SK-N-SH treated with all-trans-retinoic acid at 6 μM for 48 hours (cell line): ENCODE data around the gene OCLN.

ENCODE experiments used
- ATAC-seq: fragments of 200-7000 bp; cut with Tn5 transposase; 3 replicates; pipeline ENCODE4 v1.9.1; 2020; ENCODE audit warnings: mild to moderate bottlenecking, moderate library complexity
- ARNTL ChIP-seq: fragments of 450-650 bp; formaldehyde crosslinking; IDR thresholded peaks from 2 replicates; pipeline ENCODE4 v1.5.0; 2020; ENCODE audit warnings: low read depth, mild to moderate bottlenecking, moderate library complexity, borderline replicate concordance
- CSDC2 ChIP-seq: fragments of 250-450 bp; sonication (Bioruptor Pico); IDR thresholded peaks from 2 replicates; pipeline ENCODE4 v1.5.0; 2020; ENCODE audit warnings: mild to moderate bottlenecking, moderate library complexity
- CSRNP3 ChIP-seq: fragments of 250-450 bp; sonication (Bioruptor Pico); IDR thresholded peaks from 2 replicates; pipeline ENCODE4 v1.5.1; 2021; ENCODE audit warnings: mild to moderate bottlenecking, moderate library complexity
- ESRRG ChIP-seq: fragments of 250-450 bp; sonication (Bioruptor Pico); IDR thresholded peaks from 2 replicates; pipeline ENCODE4 v1.6.1; 2021; ENCODE audit warnings: mild to moderate bottlenecking
- GLIS3 ChIP-seq: fragments of 250-450 bp; sonication (Bioruptor Pico); IDR thresholded peaks from 2 replicates; pipeline ENCODE4 v1.5.0; 2020; ENCODE audit warnings: mild to moderate bottlenecking, moderate library complexity
- ISL1 ChIP-seq: fragments of 250-450 bp; sonication (Bioruptor Pico); IDR thresholded peaks from 2 replicates; pipeline ENCODE4 v2.1.2; 2022; ENCODE audit warnings: mild to moderate bottlenecking, moderate library complexity
- PATZ1 ChIP-seq: fragments of 250-450 bp; sonication (Bioruptor Pico); IDR thresholded peaks from 2 replicates; pipeline ENCODE4 v1.8.0; 2020; ENCODE audit warnings: mild to moderate bottlenecking, moderate library complexity, borderline replicate concordance
- POU6F1 ChIP-seq: fragments of 250-450 bp; sonication (Bioruptor Pico); IDR thresholded peaks from 2 replicates; pipeline ENCODE4 v1.8.0; 2021; ENCODE audit warnings: low read depth, mild to moderate bottlenecking, moderate library complexity, borderline replicate concordance
- PPARA ChIP-seq: fragments of 250-450 bp; sonication (Bioruptor Pico); IDR thresholded peaks from 2 replicates; pipeline ENCODE4 v1.5.0; 2020; ENCODE audit warnings: mild to moderate bottlenecking, borderline replicate concordance
- RARB ChIP-seq: fragments of 250-450 bp; sonication (Bioruptor Pico); IDR thresholded peaks from 2 replicates; pipeline ENCODE4 v1.8.0; 2021; ENCODE audit warnings: mild to moderate bottlenecking, moderate library complexity
- SNAI2 ChIP-seq: fragments of 250-450 bp; sonication (Bioruptor Pico); IDR thresholded peaks from 2 replicates; pipeline ENCODE4 v1.5.0; 2020; ENCODE audit warnings: mild to moderate bottlenecking, moderate library complexity
- TOX ChIP-seq: fragments of 250-450 bp; sonication (Bioruptor Pico); IDR thresholded peaks from 2 replicates; pipeline ENCODE4 v1.8.0; 2021; ENCODE audit warnings: mild to moderate bottlenecking, moderate library complexity, borderline replicate concordance
- TSHZ2 ChIP-seq: fragments of 250-450 bp; sonication (Bioruptor Pico); IDR thresholded peaks from 2 replicates; pipeline ENCODE4 v1.5.0; 2020; ENCODE audit warnings: mild to moderate bottlenecking, moderate library complexity
- ZC3H10 ChIP-seq: fragments of 250-450 bp; sonication (Bioruptor Pico); IDR thresholded peaks from 2 replicates; pipeline ENCODE4 v1.5.1; 2021; ENCODE audit warnings: mild to moderate bottlenecking, moderate library complexity
- ZFP3 ChIP-seq: fragments of 250-450 bp; sonication (Bioruptor Pico); IDR thresholded peaks from 2 replicates; pipeline ENCODE4 v1.5.0; 2020; ENCODE audit warnings: mild to moderate bottlenecking, moderate library complexity
- ZFP30 ChIP-seq: fragments of 450-650 bp; formaldehyde crosslinking; IDR thresholded peaks from 2 replicates; pipeline ENCODE4 v1.5.0; 2022; ENCODE audit warnings: mild to moderate bottlenecking, moderate library complexity
- ZNF70 ChIP-seq: fragments of 450-650 bp; formaldehyde crosslinking; IDR thresholded peaks from 2 replicates; pipeline ENCODE4 v1.5.0; 2020; ENCODE audit warnings: mild to moderate bottlenecking, moderate library complexity
- ZNF8 ChIP-seq: fragments of 450-650 bp; formaldehyde crosslinking; IDR thresholded peaks from 2 replicates; pipeline ENCODE4 v1.5.0; 2020; ENCODE audit warnings: mild to moderate bottlenecking, moderate library complexity

Gene OCLN

GRCh38 chr5:69527128-69527770, 34.7 kb downstream of the OCLN start:
- no peak for ATAC-seq
- TF ChIP-seq ZFP30 (CRISPR knock-in tag), result no peak
- TF ChIP-seq PPARA (CRISPR knock-in tag), result no peak
- no peak for TF ChIP-seq POU6F1 (CRISPR knock-in tag)
- TF ChIP-seq ZC3H10 (CRISPR knock-in tag), result no peak
- no peak for TF ChIP-seq ZNF70
- no peak for TF ChIP-seq ISL1 (CRISPR knock-in tag)
- no peak for TF ChIP-seq ESRRG (CRISPR knock-in tag)
- no peak for TF ChIP-seq SNAI2
- no peak for TF ChIP-seq ZFP3
- TF ChIP-seq ARNTL (CRISPR knock-in tag), result no peak
- TF ChIP-seq GLIS3 (CRISPR knock-in tag), result no peak

GRCh38 chr5:69528035-69528434, 35.4 kb downstream of the OCLN start:
- TF ChIP-seq POU6F1 (CRISPR knock-in tag) (no peak), CSDC2 (no peak), PATZ1 (CRISPR knock-in tag) (no peak)
- TF ChIP-seq, all 23 proteins: peak for 0
- no peak for ATAC-seq

GRCh38 chr5:69528609-69529008, 36.0 kb downstream of the OCLN start:
- no peak for ATAC-seq
- TF ChIP-seq RARB (CRISPR knock-in tag) (no peak), ARNTL (CRISPR knock-in tag) (no peak), PATZ1 (CRISPR knock-in tag) (no peak), ZC3H10 (CRISPR knock-in tag) (no peak), ESRRG (CRISPR knock-in tag) (no peak), ZFP30 (CRISPR knock-in tag) (no peak), PPARA (CRISPR knock-in tag) (no peak), TSHZ2 (no peak), CSDC2 (no peak), ZNF8 (no peak), POU6F1 (CRISPR knock-in tag) (no peak), ISL1 (CRISPR knock-in tag) (no peak), ZNF70 (no peak), CSRNP3 (CRISPR knock-in tag) (no peak), TOX (no peak), GLIS3 (CRISPR knock-in tag) (no peak)
